NCI-H2227 (cell line): ENCODE measurements around the gene NPB.

Source experiments
- DNase-seq: peaks from one replicate; lab custom pipeline; 2025; ENCODE audit not compliant: unreplicated experiment; lab: John Stamatoyannopoulos, UW

NPB gene

DNA sequence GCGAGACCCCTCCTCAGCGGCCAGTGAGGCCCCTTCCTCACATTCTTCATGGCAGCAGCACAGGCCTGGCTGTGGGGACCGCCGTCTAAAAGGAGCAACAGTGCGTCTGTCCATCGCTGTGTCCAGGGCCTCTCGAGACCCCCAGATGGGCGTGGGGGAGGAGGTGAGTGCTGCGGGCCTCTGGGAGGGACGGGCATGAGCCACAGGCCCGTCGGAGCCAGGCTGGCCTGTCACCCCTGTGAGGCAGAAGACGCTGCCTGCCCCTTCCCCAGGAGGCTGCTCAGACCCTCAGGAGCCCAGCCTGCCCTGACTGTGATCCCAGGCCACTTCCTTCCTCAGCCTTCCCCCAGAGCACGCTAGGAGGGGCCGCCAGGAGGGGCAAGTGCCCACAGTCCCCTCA, 37.2 kb downstream of the NPB start:
- no peak for DNase-seq

DNA sequence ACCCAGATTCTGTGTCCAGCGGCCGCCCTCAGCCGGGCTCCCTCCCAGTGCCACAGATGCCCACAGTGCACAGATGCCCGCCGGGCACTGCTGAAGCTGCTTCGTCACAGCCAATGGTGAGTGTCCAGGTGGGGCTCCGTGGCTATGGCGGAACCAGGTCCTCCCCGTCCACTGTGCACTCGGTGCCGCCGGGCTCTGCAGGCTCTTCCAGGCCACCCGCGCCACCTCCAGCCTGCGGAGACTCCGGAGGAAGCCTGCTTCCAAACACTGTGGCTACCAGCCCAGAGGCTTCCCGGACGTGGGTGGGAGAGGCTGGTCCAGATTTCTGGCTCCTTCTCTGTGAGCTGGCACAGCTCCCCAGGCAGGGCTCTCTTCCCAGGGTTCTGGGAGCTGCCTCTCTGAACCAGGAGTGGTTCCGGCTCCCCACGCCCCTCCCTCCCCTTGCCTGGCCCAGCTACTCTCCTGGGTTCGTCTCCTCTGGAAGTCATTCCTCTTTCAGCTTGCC, 37.9 kb downstream of the NPB start:
- DNase-seq: no peak

DNA sequence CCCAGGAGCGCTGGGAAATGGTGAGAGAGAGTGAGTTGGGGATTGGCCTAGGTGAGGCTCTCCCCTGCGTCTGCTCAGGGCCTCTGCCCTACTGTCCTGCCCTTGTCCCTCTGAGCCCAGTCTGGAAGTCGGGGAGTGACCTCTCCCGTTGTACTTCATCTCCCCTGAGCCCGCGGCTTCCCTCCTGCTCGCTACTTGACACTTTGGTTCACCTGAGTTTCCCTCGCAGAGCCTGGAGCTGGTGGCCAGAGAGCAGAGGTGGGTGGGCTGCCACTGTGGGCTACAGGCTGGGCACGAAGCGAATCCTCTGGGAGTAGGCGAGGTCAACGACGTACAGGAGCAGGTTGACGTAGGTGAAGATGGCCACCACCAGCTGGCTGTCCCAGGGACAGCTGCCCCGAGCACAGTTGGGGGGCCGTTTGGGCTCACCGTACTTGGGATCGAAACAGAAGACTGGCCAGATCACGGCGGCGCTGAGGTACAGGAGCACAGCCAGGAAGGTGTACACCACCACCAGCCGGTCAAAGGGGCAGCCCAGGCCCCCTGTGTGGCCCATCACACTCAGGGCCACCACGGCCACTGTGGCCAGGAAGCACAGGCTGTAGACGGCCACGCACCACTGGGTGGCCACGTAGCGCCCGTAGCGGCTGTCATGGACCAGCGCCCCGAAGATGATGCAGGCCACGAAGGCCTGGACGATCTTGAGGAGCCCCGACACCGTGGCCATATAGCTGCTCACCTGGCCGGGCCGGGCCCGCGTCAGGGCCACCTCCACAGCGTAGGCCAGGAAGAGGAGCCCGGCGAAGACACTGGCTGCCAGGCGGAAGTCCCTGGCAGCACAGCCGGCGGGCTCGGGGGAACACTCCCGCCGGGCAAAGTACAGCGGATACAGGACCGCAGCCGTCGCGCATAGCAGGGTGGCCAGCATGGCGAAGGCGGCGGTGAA, 38.8 kb downstream of the NPB start:
- DNase-seq: no peak

DNA sequence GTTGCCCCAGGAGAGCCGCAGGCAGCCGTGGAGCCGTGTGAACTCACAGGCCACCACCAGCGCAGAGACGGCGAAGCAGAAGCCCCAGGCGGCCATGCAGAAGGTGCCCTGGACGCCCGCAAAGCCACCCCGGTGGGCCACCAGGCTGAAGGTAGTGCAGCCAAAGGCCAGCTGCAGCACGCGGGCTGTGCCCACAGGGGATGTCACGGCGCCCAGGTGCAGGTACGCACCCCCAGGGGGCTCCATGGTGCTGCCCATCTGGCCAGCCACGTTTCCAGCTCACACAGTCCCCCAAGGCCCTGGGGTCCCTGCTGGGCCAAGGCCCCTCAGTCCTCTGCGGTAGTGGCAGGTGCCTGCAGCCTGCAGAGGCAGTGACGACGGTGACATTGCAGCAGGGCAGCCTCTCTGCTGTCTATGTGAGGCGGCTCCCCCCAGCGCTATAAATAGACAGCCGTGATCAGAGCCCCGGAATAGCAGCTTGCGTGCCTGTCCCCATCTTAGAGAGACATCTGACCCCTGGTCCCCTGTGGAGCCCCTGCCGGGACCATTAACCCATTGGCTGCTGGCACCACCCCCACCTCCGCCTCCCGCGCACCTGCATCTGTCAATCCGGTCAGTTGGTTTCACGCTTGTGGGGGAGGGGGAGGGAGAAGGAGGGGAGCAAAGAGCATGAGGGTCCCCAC, 39.6 kb downstream of the NPB start:
- DNase-seq: peak; percentile 69

DNA sequence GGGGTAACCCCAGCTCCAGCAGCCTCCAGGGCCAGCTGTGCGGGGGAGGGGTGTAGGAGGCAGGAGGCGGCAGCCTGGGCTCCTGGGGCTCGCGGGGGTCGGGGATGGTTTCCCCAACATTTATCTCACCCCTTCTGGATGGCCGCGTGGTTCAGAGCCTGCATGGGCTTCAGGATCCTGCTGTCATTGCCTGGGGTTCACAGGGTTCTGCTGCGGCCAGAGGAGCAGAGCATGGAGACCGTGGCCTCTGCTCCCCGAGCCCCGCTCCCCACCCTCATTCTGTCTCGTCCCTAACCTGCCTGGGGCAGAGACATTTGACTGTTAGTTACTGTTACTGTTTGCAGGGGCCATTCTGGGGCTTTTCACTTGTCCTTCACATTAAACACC, 40.1 kb downstream of the NPB start:
- DNase-seq: no peak

DNA sequence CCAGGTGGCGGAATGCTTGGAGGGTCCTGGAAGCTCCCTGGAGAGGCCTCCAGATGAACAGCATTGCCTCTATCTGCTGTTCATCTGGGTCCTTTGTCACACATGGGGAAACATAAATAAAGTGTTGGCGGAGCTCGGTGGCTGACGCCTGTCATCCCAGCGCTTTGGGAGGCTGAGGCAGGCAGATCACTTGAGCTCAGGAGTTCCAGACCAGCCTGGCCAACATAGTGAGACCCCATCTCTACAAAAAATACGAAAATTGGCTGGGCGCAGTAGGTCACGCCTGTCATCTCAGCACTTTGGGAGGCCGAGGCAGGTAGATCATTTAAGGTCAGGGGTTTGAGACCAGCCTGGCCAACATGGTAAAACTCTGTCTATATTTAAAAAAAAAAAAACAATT, 42.8 kb downstream of the NPB start:
- no peak for DNase-seq

DNA sequence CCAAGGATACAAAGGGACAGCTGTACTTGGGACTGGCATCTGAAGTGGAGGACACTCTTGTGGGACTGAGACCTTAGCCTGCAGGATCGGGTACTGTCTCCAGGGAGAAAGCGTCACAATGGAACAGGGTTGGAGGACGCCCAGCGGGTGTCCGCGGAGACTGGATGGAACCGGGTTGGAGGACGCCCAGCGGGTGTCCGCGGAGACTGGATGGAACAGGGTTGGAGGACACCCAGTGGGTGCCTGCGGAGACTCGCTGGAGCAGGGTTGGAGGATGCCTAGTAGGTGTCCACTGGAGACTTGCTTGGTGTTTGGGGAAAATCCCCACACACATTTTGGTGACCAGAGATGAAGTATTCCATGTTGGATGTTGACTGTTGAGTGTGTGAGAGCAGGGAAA, 45.2 kb downstream of the NPB start, which contains the start of gene MYADML2:
TSS of gene MYADML2 (minus strand) at position 45 of the 400 bp plus-strand sequence. CDS start 5,492 bp downstream, outside the sequence.
- no peak for DNase-seq

DNA sequence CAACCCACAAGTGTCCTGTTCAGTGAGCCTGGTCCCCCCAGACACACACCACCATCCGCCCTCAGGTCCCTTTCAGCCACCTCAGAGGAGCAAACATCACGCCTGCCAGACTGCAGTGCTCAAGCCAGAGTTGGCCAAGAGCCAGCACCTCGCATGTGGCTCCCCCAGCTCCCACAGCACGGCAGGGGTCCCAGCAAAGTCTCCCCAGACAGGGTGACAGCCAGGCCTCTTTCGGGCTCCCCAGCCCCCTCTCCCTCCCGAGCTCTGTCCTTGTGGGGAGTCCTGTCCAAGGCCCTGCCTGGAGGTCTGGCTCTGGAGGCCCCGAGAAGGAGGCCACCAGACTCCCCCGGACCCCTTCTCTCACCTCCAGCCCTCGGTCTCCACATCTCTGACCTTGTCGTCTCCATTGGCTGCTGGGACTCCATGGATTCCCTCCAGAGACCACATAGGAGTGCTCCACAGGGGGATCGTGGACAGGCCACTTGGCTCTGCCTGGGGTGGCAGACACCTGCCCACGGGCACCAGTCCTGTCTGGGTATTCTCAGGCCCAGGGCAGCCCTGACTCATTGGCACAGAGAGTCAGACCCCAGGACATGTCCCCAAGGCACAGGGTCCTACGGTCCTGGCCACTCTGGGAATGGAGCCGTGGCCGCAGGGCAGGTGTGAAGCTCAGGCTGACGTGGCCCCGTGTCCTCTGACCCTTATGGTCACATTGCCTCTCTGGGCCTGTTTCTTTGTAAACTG, 46.8 kb downstream of the NPB start:
- DNase-seq: no peak

DNA sequence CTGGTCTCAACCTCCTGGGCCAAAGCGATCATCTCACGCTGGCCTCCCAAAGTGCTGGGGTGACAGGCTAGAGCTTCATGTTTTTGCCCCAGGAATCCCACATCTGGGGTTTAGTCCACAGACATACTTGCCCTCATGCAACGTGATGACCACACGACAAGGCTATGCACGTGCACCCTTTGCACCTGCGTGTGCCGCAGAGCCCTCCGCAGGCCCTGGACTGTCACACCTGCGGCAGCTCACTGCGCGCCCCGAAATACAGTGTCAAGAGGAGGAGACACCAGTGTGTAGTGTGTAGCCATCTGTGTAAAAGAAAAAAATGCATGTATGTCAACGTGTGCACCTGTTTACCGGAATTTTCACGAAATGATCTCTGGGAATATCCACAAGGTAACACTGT, 48.5 kb downstream of the NPB start:
- no peak for DNase-seq

DNA sequence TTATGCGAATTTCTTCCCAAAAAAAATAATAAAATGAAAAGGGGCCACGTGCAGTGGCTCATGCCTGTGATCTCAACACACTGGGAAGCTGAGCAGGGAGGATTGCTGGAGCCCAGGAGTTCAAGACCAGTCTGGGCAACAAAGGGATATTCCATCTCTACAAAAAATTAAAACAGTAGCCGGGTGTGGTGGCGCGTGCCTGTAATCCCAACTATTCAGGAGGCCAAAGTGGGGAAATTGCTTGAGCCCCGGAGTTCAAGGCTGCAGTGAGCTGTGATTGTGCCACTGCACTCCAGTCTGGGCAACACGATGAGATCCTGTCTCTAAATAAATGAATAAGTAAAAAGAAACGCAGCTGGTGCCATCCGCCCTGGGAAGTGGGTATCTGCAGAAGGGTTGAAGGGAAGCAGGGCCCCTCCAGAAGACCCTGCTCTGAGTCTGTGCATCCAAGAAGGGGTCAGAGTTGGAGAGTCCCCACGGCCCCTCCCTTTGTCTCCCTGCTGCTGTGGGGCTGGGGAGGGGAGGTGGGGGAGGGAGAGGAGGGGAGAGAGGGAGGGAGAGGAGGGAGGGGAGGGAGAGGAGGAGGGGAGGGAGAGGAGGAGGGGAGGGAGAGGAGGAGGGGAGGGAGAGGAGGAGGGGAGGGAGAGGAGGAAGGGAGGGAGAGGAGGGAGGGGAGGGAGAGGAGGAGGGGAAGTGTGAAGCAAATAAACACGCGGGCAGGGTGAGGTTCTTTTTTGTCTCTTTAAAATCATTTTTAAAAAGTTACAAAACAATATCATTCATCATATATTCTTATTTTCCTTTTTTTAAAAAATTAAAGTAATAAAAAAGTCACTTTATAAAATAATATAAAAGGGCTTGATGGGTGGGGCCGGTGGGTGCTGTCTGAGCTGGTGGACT, 50.0 kb downstream of the NPB start:
- DNase-seq: no peak
